Neural cell (in vitro differentiated cells): ENCODE results near the gene CFAP65. TPM values are rescaled to one million over a fixed set of nuclear protein-coding genes. Genes with fewer than 3 reads are reported as not detected.

Experiments used
- H2AFZ ChIP-seq: fragments of 200-600, 300-800 bp; sonication (generic), shearing (Covaris generic); 2 replicates; pipeline ENCODE4 v1.6.0; 2014; ENCODE audit warnings: low read depth, mild to moderate bottlenecking, antibody characterized with exemption, low read length, moderate library complexity
- H3F3A ChIP-seq: fragments of 200-600 bp; shearing (Covaris generic); 2 replicates; pipeline ENCODE4 v1.6.1; 2016; ENCODE audit warnings: mild to moderate bottlenecking, moderate library complexity, mixed read lengths, antibody characterized with exemption, low read length; ENCODE audit not compliant: insufficient read depth, poor library complexity, severe bottlenecking
- H3K27ac ChIP-seq: fragments of 200-600, 300-800 bp; sonication (generic), shearing (Covaris generic); 2 replicates; pipeline ENCODE4 v1.5.1; 2014; ENCODE audit warnings: mild to moderate bottlenecking, low read length, moderate library complexity
- H3K27me3 ChIP-seq: fragments of 300-800, 200-600 bp; sonication (generic), shearing (Covaris generic); 2 replicates; pipeline ENCODE4 v1.6.0; 2014; ENCODE audit warnings: mild to moderate bottlenecking, low read depth, low read length, moderate library complexity; ENCODE audit not compliant: insufficient read depth
- H3K36me3 ChIP-seq: fragments of 300-800, 200-600 bp; sonication (generic), shearing (Covaris generic); 2 replicates; pipeline ENCODE4 v1.5.1; 2014; ENCODE audit warnings: mild to moderate bottlenecking, antibody characterized with exemption, low read length, moderate library complexity; ENCODE audit not compliant: insufficient read depth
- H3K4me2 ChIP-seq: fragments of 300-800, 200-600 bp; sonication (generic), shearing (Covaris generic); 2 replicates; pipeline ENCODE4 v1.6.0; 2014; ENCODE audit warnings: mild to moderate bottlenecking, low read length
- H3K4me3 ChIP-seq: fragments of 300-800, 200-600 bp; sonication (generic), shearing (Covaris generic); 2 replicates; pipeline ENCODE4 v1.5.1; 2014; ENCODE audit warnings: mild to moderate bottlenecking, low read length, moderate library complexity
- H3K79me2 ChIP-seq: fragments of 200-600 bp; shearing (Covaris generic); replicated peaks from 2 replicates; pipeline ENCODE4 v1.6.0; 2014; ENCODE audit warnings: mild to moderate bottlenecking, low read length, moderate library complexity; ENCODE audit not compliant: insufficient read depth
- H3K9ac ChIP-seq: fragments of 300-800, 200-600 bp; sonication (generic), shearing (Covaris generic); 2 replicates; pipeline ENCODE4 v1.6.1; 2016; ENCODE audit warnings: mild to moderate bottlenecking, low read length, mixed read lengths
- H3K9me2 ChIP-seq: fragments of 200-600 bp; shearing (Covaris generic); 2 replicates; pipeline ENCODE4 v1.6.1; 2016; ENCODE audit warnings: mild to moderate bottlenecking, low read length, mixed read lengths; ENCODE audit not compliant: insufficient read depth
- H3K9me3 ChIP-seq: fragments of 200-600, 300-800 bp; sonication (generic), shearing (Covaris generic); 2 replicates; pipeline ENCODE4 v1.6.1; 2016; ENCODE audit warnings: mild to moderate bottlenecking, mixed run types, low read length, moderate library complexity, mixed read lengths
- H4K20me1 ChIP-seq: fragments of 200-600 bp; shearing (Covaris generic); 2 replicates; pipeline ENCODE4 v1.6.1; 2016; ENCODE audit warnings: mild to moderate bottlenecking, mixed run types; ENCODE audit not compliant: insufficient read depth
- EP300 ChIP-seq: fragments of 450-650 bp; conservative IDR thresholded peaks from 2 replicates; pipeline ENCODE4 v1.6.1; 2014; ENCODE audit warnings: antibody characterized with exemption, mild to moderate bottlenecking, moderate library complexity; ENCODE audit not compliant: poor library complexity, severe bottlenecking
- EZH2 ChIP-seq: fragments of 200-600, 300-800 bp; shearing (Covaris generic), sonication (generic); IDR thresholded peaks from 2 replicates; pipeline ENCODE4 v1.6.1; 2014; ENCODE audit warnings: antibody characterized with exemption, low read length, borderline replicate concordance, mild to moderate bottlenecking; ENCODE audit not compliant: insufficient read depth, poor library complexity, severe bottlenecking
- MXI1 ChIP-seq: fragments of 450-650 bp; conservative IDR thresholded peaks from 2 replicates; pipeline ENCODE4 v1.6.1; 2014; ENCODE audit warnings: antibody characterized with exemption, mild to moderate bottlenecking; ENCODE audit not compliant: poor library complexity, severe bottlenecking
- POLR2AphosphoS5 ChIP-seq: IDR thresholded peaks from 2 replicates; pipeline ENCODE4 v1.6.1; 2012
- RAD21 ChIP-seq: fragments of 450-650 bp; conservative IDR thresholded peaks from 2 replicates; pipeline ENCODE4 v1.6.1; 2014; ENCODE audit warnings: antibody characterized with exemption, mild to moderate bottlenecking, moderate library complexity
- SMC3 ChIP-seq: fragments of 450-650 bp; conservative IDR thresholded peaks from 2 replicates; pipeline ENCODE4 v1.6.1; 2014; ENCODE audit warnings: antibody characterized with exemption, mild to moderate bottlenecking, moderate library complexity; ENCODE audit not compliant: poor library complexity
- TAF1 ChIP-seq: IDR thresholded peaks from 2 replicates; pipeline ENCODE4 v1.6.1; 2012; ENCODE audit warnings: low read depth
- polyA plus RNA-seq: library from polyadenylated mRNA; depleted of rRNA; stranded (reverse); fragments of >200 nt; gene quantifications from 2 replicates; pipeline ENCODE4 v1.2.3, GENCODE V29; 2014
- TF ChIP-seq, protein P1 (sequence below): IDR thresholded peaks from 2 replicates; pipeline ENCODE4 v1.6.1; 2012; ENCODE audit warnings: borderline replicate concordance
- TF ChIP-seq, protein P2 (sequence below): fragments of 450-650 bp; IDR thresholded peaks from 2 replicates; pipeline ENCODE4 v1.5.1; 2014; ENCODE audit warnings: antibody characterized with exemption, mild to moderate bottlenecking, moderate library complexity; ENCODE audit not compliant: poor library complexity, severe bottlenecking

CFAP65 gene
- polyA plus RNA-seq, 1 donor from 2014 or later = 1.1 TPM

DNA sequence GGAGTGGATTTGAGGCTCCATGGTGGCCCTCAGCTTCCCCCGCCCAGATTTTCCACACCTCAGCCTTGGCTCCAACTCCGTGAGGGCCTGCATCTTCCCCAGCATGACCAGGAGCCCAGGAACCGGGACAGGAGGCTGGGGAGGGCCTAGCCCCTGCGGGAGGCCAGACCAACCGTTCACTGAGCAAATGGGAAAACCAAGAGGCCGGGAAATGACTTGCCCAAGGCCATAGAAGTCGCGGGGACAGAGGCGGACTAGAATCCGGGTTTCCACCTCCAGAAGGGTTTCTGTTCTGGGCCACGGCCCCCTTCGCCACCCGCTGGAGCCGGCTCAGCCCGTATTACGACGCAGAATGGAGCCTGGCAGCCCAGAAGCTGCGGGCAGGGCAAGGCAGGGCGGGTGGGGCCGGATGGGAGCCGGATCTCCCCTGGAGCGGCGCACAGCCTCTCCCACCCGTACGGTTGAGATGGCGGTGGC lies 40.2 kb downstream of the CFAP65 start:
- Histone ChIP-seq H3K79me2 (no peaks in the 10 kb centered on the region), H4K20me1 (no peaks in the 10 kb centered on the region)

DNA sequence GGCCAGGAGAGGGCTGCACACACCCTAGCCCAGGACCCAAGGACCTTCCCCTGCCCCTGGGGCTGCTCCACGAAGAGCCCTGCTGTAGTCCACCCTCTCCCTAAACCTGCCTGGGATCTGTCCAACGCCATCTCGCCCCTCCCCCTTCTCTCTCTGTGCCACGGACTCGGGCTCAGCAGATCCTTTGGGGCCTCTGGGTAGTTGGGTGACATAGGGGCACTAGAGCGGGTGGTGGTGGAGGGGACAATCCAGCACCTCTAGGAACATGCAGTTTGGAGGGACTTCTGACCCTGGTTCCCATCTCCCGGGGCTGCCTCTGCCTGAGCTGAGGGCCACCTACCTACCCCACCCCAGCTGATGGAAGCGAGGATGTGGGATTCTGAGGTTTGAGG lies 40.8 kb downstream of the CFAP65 start:
- Histone ChIP-seq H3F3A (no peaks in the 10 kb centered on the region), H3K79me2 (no peaks in the 10 kb centered on the region), H3K9ac (no peak overlapping the region), H3K4me2 (no peak overlapping the region), H3K4me3 (no peak overlapping the region), H3K27ac (no peak overlapping the region), H3K9me3 (no peaks in the 10 kb centered on the region), H4K20me1 (no peaks in the 10 kb centered on the region), H3K36me3 (no peaks in the 10 kb centered on the region), H3K9me2 (no peaks in the 10 kb centered on the region), H2AFZ (no peak overlapping the region), H3K27me3 (peaks cover 98% of the 10 kb centered on the region)
- TF ChIP-seq TAF1 = no peak
- TF ChIP-seq EZH2 = peak; percentile 25
- no peak for TF ChIP-seq RAD21
- no peak for TF ChIP-seq EP300

More for the DNA sequence above, 40.2 kb downstream of the CFAP65 start:
- no peaks in the 10 kb centered on the region for H3K9me2 ChIP-seq
- no peaks in the 10 kb centered on the region for H3F3A ChIP-seq
- peaks cover 98% of the 10 kb centered on the region for H3K27me3 ChIP-seq
- H3K36me3 ChIP-seq = no peaks in the 10 kb centered on the region
- no peaks in the 10 kb centered on the region for H3K9me3 ChIP-seq
- no peak overlapping the region for H3K4me2 ChIP-seq
- no peak for TF ChIP-seq MXI1
- no peak for TF ChIP-seq RAD21
- H3K9ac ChIP-seq = no peak overlapping the region
- H3K4me3 ChIP-seq = peak overlapping the region; percentile 61
- H2AFZ ChIP-seq = no peak overlapping the region
- H3K27ac ChIP-seq = no peak overlapping the region

DNA sequence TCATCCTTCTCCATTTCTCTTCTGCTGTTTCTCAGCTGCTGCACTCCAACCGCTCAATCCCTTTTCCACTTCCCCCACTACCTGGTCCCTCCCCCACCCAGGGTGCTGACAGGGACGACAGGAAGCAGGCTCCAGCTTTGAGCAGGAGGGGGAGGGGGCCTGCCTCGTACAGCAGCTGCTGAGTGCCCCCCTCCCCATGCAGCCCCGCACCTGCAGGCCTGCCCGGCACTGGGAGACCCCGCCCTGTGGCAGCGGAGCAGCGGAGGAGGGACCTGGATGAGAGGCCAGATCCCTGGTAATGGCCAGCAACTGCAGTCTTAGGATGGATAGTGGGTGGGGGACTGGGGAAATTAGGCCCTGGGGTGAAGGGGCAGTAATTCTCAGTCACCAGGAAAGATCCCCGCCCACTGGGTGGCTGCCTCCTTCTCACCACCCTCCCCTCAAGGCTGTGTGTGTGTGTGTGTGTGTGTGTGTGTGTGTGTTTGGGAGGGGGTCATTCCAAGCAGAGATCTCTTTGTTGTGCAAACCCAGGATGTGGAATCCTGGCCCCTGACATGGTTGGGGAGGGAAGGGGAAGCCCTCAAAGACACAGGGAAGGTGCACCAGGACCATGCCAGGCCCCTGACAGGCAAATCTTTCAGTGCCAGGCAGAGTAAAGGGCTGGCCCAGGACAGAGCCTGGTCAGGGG lies 41.3 kb downstream of the CFAP65 start:
- H3K9me2 ChIP-seq = no peaks in the 10 kb centered on the region
- no peak overlapping the region for H3K27ac ChIP-seq
- H3K4me3 ChIP-seq = peak overlapping the region; percentile 3
- peaks cover 98% of the 10 kb centered on the region for H3K27me3 ChIP-seq
- H2AFZ ChIP-seq = no peak overlapping the region
- H3K36me3 ChIP-seq = no peaks in the 10 kb centered on the region
- H3K4me2 ChIP-seq = no peak overlapping the region
- TF ChIP-seq POLR2AphosphoS5 (no peak), EZH2 (no peak), TAF1 (no peak), MXI1 (no peak), SMC3 (no peak), EP300 (no peak), RAD21 (no peak)
- TF ChIP-seq, protein P1, sequence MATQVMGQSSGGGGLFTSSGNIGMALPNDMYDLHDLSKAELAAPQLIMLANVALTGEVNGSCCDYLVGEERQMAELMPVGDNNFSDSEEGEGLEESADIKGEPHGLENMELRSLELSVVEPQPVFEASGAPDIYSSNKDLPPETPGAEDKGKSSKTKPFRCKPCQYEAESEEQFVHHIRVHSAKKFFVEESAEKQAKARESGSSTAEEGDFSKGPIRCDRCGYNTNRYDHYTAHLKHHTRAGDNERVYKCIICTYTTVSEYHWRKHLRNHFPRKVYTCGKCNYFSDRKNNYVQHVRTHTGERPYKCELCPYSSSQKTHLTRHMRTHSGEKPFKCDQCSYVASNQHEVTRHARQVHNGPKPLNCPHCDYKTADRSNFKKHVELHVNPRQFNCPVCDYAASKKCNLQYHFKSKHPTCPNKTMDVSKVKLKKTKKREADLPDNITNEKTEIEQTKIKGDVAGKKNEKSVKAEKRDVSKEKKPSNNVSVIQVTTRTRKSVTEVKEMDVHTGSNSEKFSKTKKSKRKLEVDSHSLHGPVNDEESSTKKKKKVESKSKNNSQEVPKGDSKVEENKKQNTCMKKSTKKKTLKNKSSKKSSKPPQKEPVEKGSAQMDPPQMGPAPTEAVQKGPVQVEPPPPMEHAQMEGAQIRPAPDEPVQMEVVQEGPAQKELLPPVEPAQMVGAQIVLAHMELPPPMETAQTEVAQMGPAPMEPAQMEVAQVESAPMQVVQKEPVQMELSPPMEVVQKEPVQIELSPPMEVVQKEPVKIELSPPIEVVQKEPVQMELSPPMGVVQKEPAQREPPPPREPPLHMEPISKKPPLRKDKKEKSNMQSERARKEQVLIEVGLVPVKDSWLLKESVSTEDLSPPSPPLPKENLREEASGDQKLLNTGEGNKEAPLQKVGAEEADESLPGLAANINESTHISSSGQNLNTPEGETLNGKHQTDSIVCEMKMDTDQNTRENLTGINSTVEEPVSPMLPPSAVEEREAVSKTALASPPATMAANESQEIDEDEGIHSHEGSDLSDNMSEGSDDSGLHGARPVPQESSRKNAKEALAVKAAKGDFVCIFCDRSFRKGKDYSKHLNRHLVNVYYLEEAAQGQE = no peak
- TF ChIP-seq, protein P2, sequence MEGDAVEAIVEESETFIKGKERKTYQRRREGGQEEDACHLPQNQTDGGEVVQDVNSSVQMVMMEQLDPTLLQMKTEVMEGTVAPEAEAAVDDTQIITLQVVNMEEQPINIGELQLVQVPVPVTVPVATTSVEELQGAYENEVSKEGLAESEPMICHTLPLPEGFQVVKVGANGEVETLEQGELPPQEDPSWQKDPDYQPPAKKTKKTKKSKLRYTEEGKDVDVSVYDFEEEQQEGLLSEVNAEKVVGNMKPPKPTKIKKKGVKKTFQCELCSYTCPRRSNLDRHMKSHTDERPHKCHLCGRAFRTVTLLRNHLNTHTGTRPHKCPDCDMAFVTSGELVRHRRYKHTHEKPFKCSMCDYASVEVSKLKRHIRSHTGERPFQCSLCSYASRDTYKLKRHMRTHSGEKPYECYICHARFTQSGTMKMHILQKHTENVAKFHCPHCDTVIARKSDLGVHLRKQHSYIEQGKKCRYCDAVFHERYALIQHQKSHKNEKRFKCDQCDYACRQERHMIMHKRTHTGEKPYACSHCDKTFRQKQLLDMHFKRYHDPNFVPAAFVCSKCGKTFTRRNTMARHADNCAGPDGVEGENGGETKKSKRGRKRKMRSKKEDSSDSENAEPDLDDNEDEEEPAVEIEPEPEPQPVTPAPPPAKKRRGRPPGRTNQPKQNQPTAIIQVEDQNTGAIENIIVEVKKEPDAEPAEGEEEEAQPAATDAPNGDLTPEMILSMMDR = no peak
- H3K9ac ChIP-seq = no peak overlapping the region
- H4K20me1 ChIP-seq = no peaks in the 10 kb centered on the region
- H3K9me3 ChIP-seq = no peaks in the 10 kb centered on the region
- no peaks in the 10 kb centered on the region for H3F3A ChIP-seq
- H3K79me2 ChIP-seq = no peaks in the 10 kb centered on the region
